ENCODE data around the gene IGF2R.
"Not testable (repeated sequence)": the region's sequence is repeated elsewhere in the genome, so short reads cannot be mapped to it uniquely, and the experiment has no call there.

The IGF2R gene

GRCh38 chr6:159997498-159998101, 28.7 kb downstream of the IGF2R start:
- no peak for DNase-seq

DNA sequence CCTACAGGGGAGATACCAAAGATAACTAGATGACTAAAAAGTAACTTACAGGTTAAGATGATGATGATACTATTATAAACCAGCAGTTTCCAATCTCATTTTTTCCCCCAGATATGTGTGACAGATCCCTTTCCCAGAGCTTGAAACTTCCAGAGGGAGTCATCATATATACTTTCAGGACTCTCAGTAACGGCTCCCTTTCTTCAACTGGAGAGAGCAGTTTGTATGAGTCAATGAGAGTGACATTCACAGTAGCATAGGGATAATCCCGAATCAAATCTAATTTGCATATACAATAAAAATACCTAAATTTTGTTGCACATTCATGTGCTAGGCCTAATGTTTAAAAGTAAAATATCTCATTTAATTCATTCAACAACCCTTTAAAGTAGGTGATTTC, 29.7 kb downstream of the IGF2R start:
- no peak for DNase-seq

GRCh38 chr6:159999240-159999671, 30.4 kb downstream of the IGF2R start:
- no peak for DNase-seq

DNA sequence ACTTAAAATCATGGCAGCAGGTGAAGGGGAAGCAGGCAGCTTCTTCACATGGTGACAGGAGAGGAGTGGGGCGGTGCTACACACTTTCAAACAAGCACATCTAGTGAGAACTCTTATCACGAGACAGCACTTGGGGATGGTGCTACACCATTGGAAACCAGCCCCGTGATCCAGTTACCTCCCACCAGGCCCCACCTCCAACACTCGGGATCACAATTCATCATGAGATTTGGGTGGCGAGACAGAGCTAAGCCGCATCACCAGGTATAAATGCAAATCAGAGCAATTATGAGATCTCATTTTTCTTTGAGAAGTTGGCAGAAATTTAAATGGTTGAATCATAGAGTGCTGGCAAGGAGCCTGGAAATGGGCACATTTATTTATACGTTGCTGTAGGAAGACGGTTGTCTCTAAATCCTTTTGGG, 31.4 kb downstream of the IGF2R start:
- no peak for DNase-seq

- DNase-seq: not testable (repeated sequence)
Observed at GRCh38 chr6:160000893-160001427, 32.1 kb downstream of the IGF2R start.

- no peak for DNase-seq
Observed at GRCh38 chr6:160002882-160003281, 34.0 kb downstream of the IGF2R start.

GRCh38 chr6:160004018-160004417, 35.1 kb downstream of the IGF2R start:
- no peak for DNase-seq

GRCh38 chr6:160004419-160005175, 35.7 kb downstream of the IGF2R start:
- no peak for DNase-seq

- DNase-seq: no peak
Observed at GRCh38 chr6:160005211-160005610, 36.3 kb downstream of the IGF2R start.

GRCh38 chr6:160005861-160006540, 37.1 kb downstream of the IGF2R start:
- no peak for DNase-seq

- no peak for DNase-seq
Observed at GRCh38 chr6:160007145-160007544, 38.3 kb downstream of the IGF2R start.

- DNase-seq: no peak
Observed at GRCh38 chr6:160007611-160008010, 38.7 kb downstream of the IGF2R start.

DNA sequence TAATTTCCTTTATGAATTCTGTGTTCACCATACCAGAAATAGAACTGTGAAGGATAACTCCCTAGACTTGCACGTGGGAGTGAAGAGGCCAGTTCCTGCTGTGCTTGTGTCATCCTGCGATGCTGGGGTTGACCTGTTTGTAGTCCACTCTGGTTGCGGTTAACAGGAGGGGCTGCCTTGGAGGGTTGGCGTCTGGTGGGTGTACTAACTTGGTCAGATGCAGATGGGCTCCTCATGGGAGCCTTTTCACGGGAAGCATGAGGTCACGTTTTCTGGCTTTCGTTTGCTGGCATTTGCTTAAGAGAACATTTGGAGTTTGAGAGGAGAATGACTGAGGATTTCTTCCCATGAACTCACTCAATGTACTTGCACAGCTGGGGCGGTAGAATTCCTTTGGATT, 41.2 kb downstream of the IGF2R start:
- no peak for DNase-seq

GRCh38 chr6:160013987-160014868, 45.3 kb downstream of the IGF2R start:
- DNase-seq: no peak

GRCh38 chr6:160014869-160015182, 45.9 kb downstream of the IGF2R start:
- DNase-seq: no peak

DNA sequence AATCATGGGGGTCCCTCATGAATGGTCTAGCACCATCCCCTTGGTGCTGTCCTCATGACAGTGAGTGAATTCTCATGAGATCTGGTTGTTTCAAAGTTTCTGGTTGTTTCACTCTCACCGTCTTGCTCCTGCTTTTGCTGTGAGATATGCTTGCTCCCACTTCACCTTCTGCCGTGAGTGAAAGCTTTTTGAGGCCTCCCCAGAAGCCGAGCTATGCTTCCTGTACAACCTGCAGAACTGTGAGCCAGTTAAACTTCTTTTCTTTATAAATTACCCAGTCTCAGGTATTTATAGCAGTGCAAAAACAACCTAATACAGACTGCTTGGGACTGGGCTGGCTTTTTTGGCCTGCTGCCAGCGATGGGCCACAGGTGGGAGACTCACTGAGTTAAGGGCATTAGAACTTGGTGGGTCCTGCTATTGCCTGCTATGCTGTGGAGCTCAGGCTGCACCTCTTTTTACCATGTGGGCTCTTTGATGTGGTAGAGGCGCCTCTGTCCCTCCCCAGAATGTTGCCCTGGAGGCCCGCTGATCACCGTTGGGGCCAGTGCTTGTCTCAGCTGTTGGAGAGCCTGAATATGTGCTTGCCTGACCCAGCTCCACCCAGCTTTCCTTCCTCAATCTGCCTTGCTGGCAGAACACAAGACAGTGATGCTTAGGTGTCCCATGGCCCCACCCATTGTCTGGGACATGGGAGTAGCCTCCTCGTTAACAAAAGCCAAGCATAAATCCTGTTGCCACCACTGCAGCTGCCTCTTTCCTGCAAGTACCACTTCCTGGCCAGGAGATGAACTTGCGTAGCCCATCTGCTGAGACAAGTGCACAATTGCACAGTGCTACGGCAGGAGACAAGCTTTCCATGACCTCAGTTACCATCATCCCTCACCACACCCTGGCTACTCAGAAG, 47.1 kb downstream of the IGF2R start:
- DNase-seq: peak; percentile 49

GRCh38 chr6:160022101-160022500, 53.2 kb downstream of the IGF2R start:
- no peak for DNase-seq

DNA sequence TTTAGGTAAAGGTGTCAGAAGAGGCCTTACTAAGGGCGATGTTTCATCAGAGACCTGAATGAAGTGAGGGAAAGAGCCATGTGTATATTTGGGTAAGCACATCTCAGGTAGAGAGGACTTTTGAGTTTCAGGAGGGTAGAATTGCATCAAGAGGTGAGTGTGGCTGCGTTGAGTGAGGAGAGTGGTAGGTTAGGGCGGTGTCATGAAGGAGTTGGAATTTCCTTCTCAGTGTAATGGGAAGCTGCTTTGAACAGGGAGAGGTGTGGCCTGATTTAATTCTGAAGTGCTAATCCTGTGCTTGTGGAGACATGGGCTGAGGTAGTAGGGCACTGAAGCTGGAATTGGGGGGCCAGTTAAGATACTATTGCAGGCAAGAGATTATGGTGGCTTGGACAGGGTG, 53.9 kb downstream of the IGF2R start:
- DNase-seq: no peak

- no peak for DNase-seq
Observed at GRCh38 chr6:160024152-160024551, 55.3 kb downstream of the IGF2R start.

GRCh38 chr6:160027076-160027475, 58.2 kb downstream of the IGF2R start:
- no peak for DNase-seq

GRCh38 chr6:160027931-160028330, 59.0 kb downstream of the IGF2R start:
- DNase-seq: no peak

Measured in activated T-cell treated with anti-CD3 and anti-CD28 coated beads, Interleukin-2, amount 50 U/mL, for 1 hour (primary cell).